NCI-H526 treated with DMSO at 0.1 percent for 48 hours (cell line): Measurements from ENCODE around the gene TBXAS1.

ENCODE experiments used
- DNase-seq: peaks from one replicate; lab custom pipeline; 2025; lab: John Stamatoyannopoulos, UW

Gene TBXAS1

DNA sequence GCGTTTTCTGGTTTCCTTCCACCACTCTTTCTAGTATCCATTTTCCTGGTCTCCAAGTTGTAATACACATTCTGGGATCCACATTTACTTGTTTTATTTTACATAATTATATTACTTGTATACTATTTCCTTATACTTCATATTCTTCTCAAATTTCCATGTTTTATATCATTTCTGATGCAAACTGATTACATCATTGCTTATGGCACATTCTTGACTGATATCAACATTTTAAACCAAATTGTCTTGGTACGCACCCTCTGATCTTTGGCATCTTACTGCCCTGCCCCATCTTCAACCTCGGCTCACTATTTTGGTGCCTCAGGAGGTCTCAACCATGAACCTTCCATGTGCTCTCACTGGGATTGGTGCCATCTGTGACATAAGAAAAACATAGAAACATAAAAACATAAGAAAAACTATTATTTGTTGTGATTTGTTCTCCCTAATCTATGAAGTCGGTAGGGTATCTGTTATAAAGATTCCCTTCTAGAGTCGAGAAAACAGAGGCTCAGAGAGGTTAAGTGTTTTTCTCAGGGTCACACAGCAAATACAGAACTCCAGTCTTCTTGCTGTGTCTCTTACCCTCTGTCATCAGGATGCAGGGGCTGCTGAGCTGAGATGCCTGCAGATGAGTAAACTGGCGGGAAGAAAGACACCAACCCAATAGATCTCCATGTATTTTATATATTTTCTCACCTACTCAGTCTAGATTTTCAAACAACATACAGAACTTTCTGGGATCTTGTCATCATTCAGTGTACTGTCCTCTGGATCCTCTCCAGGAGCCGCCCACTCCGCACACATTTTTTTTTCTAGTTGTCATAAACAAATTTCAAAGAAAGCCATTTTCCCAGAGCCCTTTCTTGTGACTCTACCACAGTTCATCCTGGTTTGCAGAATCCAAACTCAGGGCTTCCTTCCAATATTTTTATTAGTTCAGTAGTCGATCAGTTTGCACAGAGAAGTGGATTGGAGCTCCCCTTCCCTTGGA is 154.2 kb downstream of the TBXAS1 start:
- no peak for DNase-seq

GRCh38 chr7:139984642-139985539 is 155.8 kb downstream of the TBXAS1 start:
- no peak for DNase-seq

DNA sequence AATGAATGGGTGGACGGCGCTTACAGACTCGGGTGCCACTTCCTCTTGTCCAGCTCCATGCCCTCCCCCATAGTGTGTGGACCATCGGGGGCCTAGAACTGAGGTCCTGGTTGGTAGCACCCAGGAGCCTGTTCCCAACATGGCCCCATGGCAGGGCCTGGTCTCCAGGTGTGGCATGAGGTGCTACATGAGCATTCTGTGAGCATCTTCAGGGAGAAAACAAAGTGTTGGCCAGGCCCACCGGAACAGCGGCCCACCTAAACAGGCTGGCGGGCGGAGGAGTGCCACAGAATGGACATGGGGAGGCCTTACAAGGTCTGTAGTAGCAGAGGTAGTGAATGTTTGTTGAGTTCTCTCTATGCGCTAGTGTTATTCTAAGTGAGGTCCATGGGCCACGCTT is 156.7 kb downstream of the TBXAS1 start:
- no peak for DNase-seq

- DNase-seq: no peak
Measured at GRCh38 chr7:139987691-139988516, 158.8 kb downstream of the TBXAS1 start.

DNA sequence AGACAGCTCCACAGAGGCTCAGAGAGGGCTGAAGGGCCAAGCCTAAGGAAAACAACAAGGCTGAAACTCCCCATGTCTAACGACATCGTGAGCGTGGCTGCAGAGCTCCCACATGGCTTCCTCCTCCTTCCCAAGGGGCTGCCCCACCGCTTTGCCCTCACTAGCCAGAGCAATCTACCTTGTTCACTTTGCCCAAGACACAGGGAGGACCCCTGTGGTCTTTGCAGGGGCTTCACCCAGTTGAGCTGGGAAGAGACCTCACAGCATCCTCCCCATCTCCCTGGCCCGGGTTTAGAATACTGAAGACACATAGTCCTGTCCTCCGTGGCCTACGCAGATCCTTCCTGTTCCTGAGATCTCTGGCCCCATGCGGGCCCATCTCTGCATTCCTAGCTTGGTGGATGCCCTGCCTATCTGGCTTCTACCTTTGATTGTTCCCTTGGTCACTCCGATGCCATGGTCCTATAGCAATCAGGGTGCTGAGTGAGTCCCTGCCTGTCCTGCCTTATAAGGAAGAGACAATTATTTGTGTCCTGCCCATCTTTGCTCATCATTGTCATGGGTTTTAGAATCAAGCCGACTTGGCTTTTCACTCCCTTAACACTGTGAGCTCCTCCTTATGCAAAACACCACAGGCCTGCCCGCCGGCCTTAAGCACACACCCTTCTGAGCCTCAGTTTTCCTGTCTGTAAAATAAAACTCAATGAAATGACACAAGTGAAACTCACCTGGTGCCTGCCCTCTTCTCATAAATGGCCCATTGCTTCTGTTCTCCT is 160.5 kb downstream of the TBXAS1 start:
- DNase-seq: no peak

GRCh38 chr7:139990142-139990535 is 161.1 kb downstream of the TBXAS1 start:
- no peak for DNase-seq

GRCh38 chr7:139990571-139991268 is 161.7 kb downstream of the TBXAS1 start:
- no peak for DNase-seq

DNA sequence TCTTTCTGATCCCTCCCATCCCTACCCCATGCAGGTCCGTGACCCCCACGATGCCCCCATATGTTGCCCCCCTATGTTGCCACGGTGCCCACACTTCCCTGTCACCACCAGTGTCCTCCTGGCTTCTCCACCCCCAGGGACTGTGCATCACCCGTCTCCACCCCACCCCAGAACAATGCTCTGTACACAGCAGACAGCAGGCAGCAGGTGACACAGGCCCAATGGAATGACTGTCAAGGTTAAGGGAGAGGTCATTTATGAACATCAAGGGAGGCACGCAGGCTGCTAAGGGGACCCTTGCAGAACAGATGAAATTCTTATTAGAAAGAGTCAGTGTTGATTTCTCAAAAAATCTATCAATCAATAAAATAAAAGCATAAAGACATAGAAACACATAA is 162.2 kb downstream of the TBXAS1 start:
- DNase-seq: no peak

GRCh38 chr7:139991911-139992310 is 162.8 kb downstream of the TBXAS1 start:
- DNase-seq: no peak

GRCh38 chr7:139992353-139993044 is 163.4 kb downstream of the TBXAS1 start:
- no peak for DNase-seq

DNA sequence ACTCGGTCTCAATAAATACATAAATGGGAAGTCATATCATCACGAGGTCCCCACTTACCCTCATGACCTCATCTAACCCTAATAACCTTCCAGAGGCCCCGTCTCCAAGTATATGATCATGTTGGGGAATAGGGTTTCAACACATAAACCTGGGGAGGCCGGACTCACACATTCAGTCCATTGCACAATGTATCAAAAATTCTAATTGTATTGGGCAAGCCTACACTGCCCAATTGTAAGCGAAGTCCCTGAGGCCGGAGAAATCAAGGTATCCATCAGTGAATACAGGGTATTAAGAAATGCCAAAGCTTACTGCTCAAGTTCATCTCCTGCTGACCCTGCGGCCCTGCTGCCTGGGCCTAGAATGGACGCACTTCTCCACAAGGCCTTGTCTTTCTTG is 164.1 kb downstream of the TBXAS1 start:
- no peak for DNase-seq

DNA sequence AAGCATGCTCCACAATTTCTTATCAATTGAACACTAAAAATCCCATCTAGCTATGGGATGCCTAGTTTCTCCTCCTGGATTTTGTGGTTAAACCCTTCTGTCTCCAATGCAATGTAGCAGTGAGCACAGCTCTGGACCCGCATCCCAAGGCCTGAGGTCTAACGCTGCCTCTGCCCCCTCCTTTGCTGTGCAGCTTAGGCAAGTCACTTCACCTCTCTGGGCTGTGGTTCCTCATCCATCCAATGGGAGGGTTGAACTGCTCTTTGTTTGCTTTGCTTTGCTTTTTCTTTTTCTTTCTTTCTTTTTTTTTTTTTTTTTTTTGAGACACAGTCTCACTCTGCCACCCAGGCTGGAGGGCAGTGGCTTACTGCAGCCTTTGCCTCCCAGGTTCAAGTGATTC is 164.5 kb downstream of the TBXAS1 start:
- DNase-seq: no peak

DNA sequence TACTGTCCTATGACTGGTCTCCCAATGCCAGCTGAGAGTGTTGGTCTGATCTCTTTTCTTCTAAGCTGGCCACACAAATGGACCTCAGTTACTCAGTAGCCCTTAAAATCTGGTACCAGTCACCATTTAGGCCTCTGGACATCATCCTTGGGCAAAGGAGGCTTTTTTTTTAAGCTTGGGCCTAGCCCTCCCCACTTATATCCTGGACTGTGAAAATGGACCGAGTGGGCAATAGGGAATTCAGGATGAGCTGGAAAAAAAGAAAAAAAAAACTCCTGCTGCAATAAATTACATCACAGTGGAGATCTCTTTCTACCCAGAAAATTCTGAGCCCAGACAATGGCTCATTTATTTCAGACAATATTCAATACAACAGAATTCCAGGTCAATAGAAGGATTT is 165.3 kb downstream of the TBXAS1 start:
- no peak for DNase-seq

DNA sequence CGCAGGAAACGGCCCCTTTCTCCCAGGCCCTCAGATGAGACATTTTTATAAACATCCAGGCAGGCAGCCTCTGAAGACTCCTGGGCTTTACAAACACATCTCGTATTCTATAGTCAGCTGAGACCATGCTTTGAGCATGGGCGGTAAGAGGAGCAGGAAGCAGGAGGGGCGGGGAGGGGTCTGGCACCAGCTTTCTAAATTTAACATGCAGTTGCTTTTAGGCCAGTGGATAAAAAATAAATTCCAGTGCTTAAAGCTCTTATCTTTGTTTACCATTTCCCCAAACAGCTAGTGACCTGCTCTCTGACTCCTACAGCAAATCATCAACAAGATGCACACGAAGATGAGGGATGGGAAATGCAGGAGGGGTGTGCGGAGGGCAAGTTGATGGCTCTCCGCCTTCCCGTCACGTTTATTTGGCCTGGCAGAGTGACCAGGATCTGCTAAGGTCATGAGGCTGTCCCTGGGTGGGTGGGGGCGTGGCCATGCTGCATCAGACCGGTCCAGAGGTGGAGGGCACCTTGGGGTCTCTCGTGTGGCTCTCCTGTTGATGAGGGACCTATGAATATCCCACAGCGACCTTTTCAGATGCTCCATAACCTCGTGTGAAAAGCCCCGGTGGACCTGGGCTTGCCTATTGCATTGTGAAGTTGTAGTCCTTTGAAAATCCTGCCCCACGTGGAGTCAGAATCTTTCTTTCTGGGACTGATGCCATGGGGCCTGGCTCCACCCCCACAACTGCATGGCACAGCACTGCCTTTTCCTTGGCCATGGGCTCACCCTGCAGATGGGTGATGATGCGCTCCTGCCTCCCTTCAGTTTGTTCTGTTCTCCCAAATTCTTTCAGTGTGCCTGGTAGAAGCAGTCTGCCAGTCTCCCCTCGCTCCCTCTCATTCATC is 166.2 kb downstream of the TBXAS1 start:
- no peak for DNase-seq

DNA sequence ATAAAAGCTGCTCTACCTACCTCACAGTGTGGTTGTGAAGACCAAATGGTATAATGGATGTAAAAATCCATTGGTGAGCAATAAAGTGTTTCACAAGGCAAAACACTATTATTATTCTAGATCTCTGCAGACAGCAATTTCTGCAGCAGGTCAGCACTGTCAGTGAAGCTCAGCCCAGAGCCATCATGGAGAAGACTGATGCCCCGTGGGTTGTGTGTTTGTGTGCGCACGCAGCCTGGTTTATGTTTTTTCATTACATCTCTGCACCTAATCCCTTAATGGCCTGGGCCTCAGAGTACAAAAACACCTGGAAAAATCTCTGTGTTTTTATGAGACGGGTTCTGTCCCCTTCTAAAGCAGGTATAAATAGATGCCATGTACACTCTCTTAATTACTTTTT is 169.5 kb downstream of the TBXAS1 start:
- DNase-seq: no peak

DNA sequence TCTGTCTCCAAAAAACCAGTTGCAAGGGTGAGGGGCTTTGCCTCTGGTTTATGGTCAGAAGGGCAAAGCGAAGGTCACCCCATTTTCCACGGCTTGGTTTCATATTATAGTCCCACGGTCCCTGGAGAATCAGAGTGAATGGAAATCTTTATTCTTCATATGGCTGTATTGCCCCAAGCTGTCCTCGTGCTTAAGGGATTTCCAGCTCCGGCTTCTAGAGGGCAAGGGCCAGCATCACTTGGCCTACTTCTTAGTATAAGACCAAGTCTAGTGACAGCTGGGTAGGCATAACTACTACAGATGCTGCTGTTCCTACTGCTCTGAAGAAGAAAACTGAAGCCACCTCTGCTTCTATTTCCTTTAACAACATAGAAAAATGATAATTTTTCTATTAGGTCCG is 170.5 kb downstream of the TBXAS1 start:
- no peak for DNase-seq

DNA sequence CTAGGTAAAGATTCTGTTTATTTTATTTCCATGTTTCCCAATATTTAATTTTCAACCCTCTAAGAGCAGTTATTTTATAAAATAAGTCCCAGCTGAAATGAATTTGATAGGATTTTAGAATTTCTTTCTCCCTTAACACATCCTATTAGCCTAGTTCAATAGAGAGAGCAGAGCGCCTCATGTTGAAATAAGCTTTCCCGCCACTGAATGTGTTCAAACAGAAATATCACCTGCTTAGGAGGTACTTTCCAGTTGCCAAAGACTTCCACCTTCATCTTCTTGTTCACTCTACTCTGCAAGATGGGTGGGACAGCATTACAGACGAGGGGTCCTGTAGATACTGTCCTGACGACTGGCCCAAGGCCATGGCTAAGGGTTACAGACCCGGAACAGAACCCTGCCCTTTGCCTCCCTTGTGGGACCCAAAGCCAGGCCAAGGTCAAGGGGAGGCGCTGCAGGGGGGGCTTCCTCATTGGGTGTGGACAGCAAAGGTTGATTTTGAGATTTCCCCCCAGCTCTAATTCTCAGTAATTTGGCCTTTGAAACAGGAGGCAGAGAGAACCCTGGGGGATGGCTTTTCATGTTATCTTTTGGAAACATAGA is 171.7 kb downstream of the TBXAS1 start:
- no peak for DNase-seq

- DNase-seq: peak; percentile 26
Measured at GRCh38 chr7:140003913-140004382, 174.9 kb downstream of the TBXAS1 start.
